ENCODE data around the gene ASCC1. TPM values are rescaled to one million over a fixed set of nuclear protein-coding genes. Genes with fewer than 3 reads are reported as not detected.

The ASCC1 gene
- total RNA-seq, 1 donor: 49.2 TPM

- no peak for TF ChIP-seq CTCF (IDR thresholded peaks at IDR 0.05; ENCODE audit: insufficient read depth, low read length)
- DNase-seq (ENCODE audit: low read depth): no peak
- H3K4me3 ChIP-seq (ENCODE audit: low read depth, low read length): no peak overlapping the region
Observed at GRCh38 chr10:72204724-72205123, 11.4 kb downstream of the ASCC1 start.

DNA sequence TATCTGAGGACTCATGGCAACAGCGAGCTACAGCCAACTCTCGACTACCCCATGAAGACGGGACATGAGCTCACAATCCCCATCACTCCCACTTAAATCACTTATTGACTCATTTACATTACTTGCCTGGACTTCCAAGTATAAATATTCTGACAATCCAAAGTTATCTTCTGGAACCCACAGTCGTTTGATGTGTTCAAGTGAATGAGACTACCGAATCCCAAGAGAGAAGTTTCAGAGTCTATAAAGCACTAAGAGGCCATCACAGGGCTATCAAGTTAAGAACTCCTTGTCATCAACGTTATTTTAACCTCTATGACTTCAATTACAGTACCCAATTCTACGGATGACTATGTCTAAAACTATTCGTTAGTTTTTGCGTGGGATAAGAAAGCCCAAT lies 11.8 kb downstream of the ASCC1 start:
- no peak for TF ChIP-seq CTCF (IDR thresholded peaks at IDR 0.05; ENCODE audit: insufficient read depth, low read length)
- no peak overlapping the region for H3K4me3 ChIP-seq (ENCODE audit: low read depth, low read length)
- DNase-seq (ENCODE audit: low read depth): no peak

GRCh38 chr10:72201293-72201692 lies 14.8 kb downstream of the ASCC1 start:
- no peak for TF ChIP-seq CTCF (IDR thresholded peaks at IDR 0.05; ENCODE audit: insufficient read depth, low read length)
- no peak overlapping the region for H3K4me3 ChIP-seq (ENCODE audit: low read depth, low read length)
- no peak for DNase-seq (ENCODE audit: low read depth)

GRCh38 chr10:72200883-72201282 lies 15.2 kb downstream of the ASCC1 start:
- no peak for TF ChIP-seq CTCF (IDR thresholded peaks at IDR 0.05; ENCODE audit: insufficient read depth, low read length)
- no peak for DNase-seq (ENCODE audit: low read depth)
- H3K4me3 ChIP-seq (ENCODE audit: low read depth, low read length): no peak overlapping the region

GRCh38 chr10:72194949-72195348 lies 21.1 kb downstream of the ASCC1 start:
- no peak for DNase-seq (ENCODE audit: low read depth)
- no peak for TF ChIP-seq CTCF (IDR thresholded peaks at IDR 0.05; ENCODE audit: insufficient read depth, low read length)
- H3K4me3 ChIP-seq (ENCODE audit: low read depth, low read length): no peak overlapping the region

- no peak for DNase-seq (ENCODE audit: low read depth)
- no peak for TF ChIP-seq CTCF (IDR thresholded peaks at IDR 0.05; ENCODE audit: insufficient read depth, low read length)
- H3K4me3 ChIP-seq (ENCODE audit: low read depth, low read length): no peak overlapping the region
Observed at GRCh38 chr10:72186982-72187330, 29.1 kb downstream of the ASCC1 start.

DNA sequence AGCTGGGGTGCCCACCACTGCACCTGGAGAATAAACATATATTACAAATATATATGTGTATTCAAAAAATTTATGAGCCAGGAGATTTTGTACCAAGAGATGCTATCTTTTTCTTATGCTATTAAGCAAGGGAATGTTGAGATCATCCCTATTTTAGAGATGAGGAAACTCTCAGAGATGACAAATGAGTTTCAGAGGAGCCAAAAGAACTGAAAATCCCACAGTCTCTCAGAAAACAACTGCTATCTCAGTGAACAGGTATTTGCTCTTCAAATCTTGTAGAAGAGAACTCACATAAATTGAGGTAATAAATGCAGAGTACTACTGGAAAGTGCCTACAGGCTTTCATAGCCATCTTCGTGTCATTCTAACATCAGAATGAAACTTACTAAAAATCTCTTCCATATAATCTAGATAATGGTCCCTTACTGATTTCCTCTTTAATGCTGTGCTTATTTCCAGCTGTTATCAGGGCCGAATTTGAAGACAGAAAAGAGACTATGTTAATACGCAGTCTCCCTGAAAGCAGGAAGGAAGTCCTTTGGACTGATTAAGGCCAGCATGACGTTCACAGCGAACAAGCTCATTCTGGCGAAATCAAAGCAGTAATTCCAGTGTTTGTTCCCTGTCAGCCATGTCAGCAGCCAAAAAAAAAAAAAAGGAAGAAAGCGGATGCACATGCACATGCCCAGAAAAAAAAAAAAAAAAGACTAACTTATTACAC lies 29.7 kb downstream of the ASCC1 start:
- H3K4me3 ChIP-seq (ENCODE audit: low read depth, low read length): no peak overlapping the region
- TF ChIP-seq CTCF (IDR thresholded peaks at IDR 0.05; ENCODE audit: insufficient read depth, low read length): no peak
- DNase-seq (ENCODE audit: low read depth): peak; percentile 84
